NCI-H2029 (cell line): ENCODE measurements around the gene NAA38.
"Not testable (repeated sequence)": the region's sequence is repeated elsewhere in the genome, so short reads cannot be mapped to it uniquely, and the experiment has no call there.

Experiments
- DNase-seq: peaks from one replicate; lab custom pipeline; 2025; lab: John Stamatoyannopoulos, UW

NAA38 gene

GRCh38 chr17:7823581-7824001 is 33.8 kb downstream of the NAA38 start:
- no peak for DNase-seq

GRCh38 chr17:7822126-7822525 is 35.2 kb downstream of the NAA38 start:
- DNase-seq: no peak

- no peak for DNase-seq
Observed at GRCh38 chr17:7820231-7820630, 37.1 kb downstream of the NAA38 start.

GRCh38 chr17:7818746-7819645 is 38.4 kb downstream of the NAA38 start:
- no peak for DNase-seq

- no peak for DNase-seq
Observed at GRCh38 chr17:7818026-7818425, 39.3 kb downstream of the NAA38 start.

- DNase-seq: no peak
Observed at GRCh38 chr17:7817643-7817964, 39.8 kb downstream of the NAA38 start.

GRCh38 chr17:7816926-7817642 is 40.3 kb downstream of the NAA38 start:
- DNase-seq: no peak

GRCh38 chr17:7814969-7815368 is 42.4 kb downstream of the NAA38 start:
- DNase-seq: no peak

GRCh38 chr17:7811251-7811650 is 46.1 kb downstream of the NAA38 start:
- DNase-seq: no peak

- not testable (repeated sequence) for DNase-seq
Observed at GRCh38 chr17:7809791-7810343, 47.5 kb downstream of the NAA38 start.

GRCh38 chr17:7809086-7809790 is 48.1 kb downstream of the NAA38 start:
- DNase-seq: no peak

- no peak for DNase-seq
Observed at GRCh38 chr17:7807206-7807605, 50.2 kb downstream of the NAA38 start.
